ENCODE data around the gene IL6ST.

GRCh38 chr5:55925712-55926111, 69.1 kb downstream of the IL6ST start:
- TF ChIP-seq POLR2A (IDR thresholded peaks at IDR 0.05; ENCODE audit: low read depth) = no peak
- TF ChIP-seq CTCF (IDR thresholded peaks at IDR 0.05) = no peak
